Lower leg skin (tissue), 4 donors: Measurements from ENCODE around the gene FCN3. TPM values are rescaled to one million over a fixed set of nuclear protein-coding genes. Genes with fewer than 3 reads are reported as not detected.

Experiments used
- DNase-seq, 2 donors: peaks; one replicate each; pipeline ENCODE4 v3.0.0-alpha.2; 2019; ENCODE audit warnings: low spot score in 2 of 2
- H3K4me3 ChIP-seq: fragments of 200-600 bp; sonication (generic); 2 replicates; pipeline ENCODE4 v1.5.1; 2017; ENCODE audit warnings: mild to moderate bottlenecking, low read depth; ENCODE audit not compliant: poor library complexity, severe bottlenecking
- POLR2A ChIP-seq, 2 donors: fragments of 450-650 bp; IDR thresholded peaks; one replicate each; pipeline ENCODE4 v1.6.1; 2016 to 2017; ENCODE audit warnings: antibody characterized with exemption in 2 of 2, mild to moderate bottlenecking in 1 of 2, moderate library complexity in 1 of 2
- whole genome bisulfite sequencing, 2 donors: methylation state at CpG; one replicate each; pipeline ENCODE4 v1.1.5; 2018; 5-methylcytosine and 5-hydroxymethylcytosine counted together
- intact Hi-C: fragments of 100-400 bp; cut with DNase I; formaldehyde crosslinking; loops from one replicate; pipeline ENCODE4 v1.15.0; 2023; ENCODE audit warnings: low total_unique reads
- total RNA-seq, 4 donors: library from RNA; depleted of rRNA; stranded (reverse); fragments of >200 nt; gene quantifications; one replicate each; pipeline ENCODE4 v1.1.0, GENCODE V29; 2016
- TF ChIP-seq, protein P1 (sequence below), 3 donors: fragments of 450-650 bp; IDR thresholded peaks; one replicate each; pipeline ENCODE4 v1.5.1; 2016; ENCODE audit warnings: antibody characterized with exemption in 3 of 3, mild to moderate bottlenecking in 3 of 3, moderate library complexity in 2 of 3

The FCN3 gene
- total RNA-seq, 4 donors from 2014 or later: 1.0 to 6.5 (median 1.7) TPM; not detected in 1

DNA sequence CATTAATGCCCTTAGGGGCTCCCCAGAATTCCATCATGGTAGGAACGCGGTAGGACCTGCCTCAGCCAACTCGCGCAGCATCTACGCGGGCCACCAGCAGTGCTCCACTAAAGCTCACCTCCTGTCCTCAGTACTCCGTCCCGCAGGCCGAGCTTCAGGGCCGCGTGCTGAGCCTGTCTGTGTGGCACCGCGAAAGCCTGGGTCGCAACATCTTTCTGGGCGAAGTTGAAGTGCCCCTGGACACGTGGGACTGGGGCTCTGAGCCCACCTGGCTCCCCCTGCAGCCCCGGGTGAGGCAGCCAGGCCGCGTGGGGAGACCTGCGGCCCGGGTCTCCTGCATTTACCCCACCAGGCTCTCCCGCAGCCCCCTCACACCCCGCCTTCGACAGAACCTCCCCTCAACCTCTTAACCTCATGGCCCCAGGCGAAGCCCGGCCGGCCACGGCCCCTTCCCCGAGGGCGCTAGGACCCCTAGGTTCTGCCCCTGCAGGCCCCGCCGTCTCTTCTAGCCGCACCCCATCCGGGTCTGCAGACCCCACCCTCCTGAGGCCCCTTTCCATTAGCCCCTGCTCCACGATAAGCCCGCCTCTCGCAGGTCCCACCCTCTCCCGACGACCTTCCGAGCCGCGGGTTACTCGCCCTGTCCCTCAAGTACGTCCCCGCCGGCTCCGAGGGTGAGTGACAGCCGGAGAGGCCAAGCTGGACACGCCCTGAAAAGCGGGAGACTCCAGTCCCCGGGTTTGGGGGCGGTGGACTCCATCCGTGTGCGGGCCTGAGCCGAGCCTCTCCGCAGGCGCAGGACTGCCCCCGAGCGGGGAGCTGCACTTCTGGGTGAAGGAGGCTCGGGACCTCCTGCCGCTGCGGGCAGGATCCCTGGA, 23.7 kb downstream of the FCN3 start:
- DNase-seq: no peak
- intact Hi-C loops: no loop called here
- 49 to 56% methylated on average over 43 to 60 of the region's 62 CpGs for WGBS, 2 donors
- no peak overlapping the region for H3K4me3 ChIP-seq
- TF ChIP-seq, protein P1, sequence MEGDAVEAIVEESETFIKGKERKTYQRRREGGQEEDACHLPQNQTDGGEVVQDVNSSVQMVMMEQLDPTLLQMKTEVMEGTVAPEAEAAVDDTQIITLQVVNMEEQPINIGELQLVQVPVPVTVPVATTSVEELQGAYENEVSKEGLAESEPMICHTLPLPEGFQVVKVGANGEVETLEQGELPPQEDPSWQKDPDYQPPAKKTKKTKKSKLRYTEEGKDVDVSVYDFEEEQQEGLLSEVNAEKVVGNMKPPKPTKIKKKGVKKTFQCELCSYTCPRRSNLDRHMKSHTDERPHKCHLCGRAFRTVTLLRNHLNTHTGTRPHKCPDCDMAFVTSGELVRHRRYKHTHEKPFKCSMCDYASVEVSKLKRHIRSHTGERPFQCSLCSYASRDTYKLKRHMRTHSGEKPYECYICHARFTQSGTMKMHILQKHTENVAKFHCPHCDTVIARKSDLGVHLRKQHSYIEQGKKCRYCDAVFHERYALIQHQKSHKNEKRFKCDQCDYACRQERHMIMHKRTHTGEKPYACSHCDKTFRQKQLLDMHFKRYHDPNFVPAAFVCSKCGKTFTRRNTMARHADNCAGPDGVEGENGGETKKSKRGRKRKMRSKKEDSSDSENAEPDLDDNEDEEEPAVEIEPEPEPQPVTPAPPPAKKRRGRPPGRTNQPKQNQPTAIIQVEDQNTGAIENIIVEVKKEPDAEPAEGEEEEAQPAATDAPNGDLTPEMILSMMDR (IDR thresholded peaks at IDR 0.05): no peak
- no peak for TF ChIP-seq POLR2A (IDR thresholded peaks at IDR 0.05)

DNA sequence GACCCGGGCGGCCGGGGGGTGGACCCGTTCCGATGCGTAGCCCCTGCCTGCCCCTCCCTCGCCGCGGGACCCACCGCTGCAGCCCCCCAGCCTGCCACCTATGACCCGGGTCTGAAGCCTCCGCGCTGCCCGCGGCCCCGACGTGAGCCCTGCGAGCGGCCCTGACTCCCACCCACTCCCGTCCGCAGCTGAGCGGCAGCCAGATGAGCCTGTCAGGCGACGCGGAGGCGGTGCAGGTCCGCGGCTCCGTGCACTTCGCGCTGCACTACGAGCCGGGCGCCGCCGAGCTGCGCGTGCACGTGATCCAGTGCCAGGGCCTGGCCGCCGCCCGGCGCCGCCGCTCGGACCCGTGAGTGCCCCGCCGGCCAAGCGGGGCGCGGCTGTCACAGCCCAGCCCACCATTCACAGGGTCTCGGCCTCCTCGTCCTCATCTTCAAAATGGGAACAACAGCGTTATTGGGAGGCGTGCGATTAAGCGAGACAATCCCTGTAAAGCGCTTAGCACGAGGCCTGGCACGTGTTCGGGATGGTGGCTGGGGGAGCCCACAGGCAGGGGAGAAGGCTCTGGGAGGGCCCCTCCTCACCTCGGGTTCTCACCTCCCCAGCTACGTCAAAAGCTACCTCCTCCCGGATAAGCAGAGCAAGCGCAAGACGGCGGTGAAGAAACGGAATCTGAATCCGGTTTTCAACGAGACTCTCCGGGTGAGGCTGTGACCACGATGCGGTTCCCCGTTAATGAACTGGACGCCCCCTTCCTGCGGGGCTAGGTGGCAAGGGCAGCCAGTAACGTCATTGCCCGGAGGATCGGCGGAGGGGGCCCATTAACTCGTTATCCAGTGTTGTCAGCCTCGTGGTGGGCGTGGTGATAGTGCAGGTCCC, 24.6 kb downstream of the FCN3 start:
- peak in 1 of 2 donors; percentile 92 for DNase-seq
- 25 to 63% methylated on average over 30 to 84 of the region's 84 CpGs for WGBS, 2 donors
- no peak overlapping the region for H3K4me3 ChIP-seq
- intact Hi-C loops: no loop called here
- TF ChIP-seq, protein P1 (IDR thresholded peaks at IDR 0.05): no peak
- TF ChIP-seq POLR2A (IDR thresholded peaks at IDR 0.05): no peak

DNA sequence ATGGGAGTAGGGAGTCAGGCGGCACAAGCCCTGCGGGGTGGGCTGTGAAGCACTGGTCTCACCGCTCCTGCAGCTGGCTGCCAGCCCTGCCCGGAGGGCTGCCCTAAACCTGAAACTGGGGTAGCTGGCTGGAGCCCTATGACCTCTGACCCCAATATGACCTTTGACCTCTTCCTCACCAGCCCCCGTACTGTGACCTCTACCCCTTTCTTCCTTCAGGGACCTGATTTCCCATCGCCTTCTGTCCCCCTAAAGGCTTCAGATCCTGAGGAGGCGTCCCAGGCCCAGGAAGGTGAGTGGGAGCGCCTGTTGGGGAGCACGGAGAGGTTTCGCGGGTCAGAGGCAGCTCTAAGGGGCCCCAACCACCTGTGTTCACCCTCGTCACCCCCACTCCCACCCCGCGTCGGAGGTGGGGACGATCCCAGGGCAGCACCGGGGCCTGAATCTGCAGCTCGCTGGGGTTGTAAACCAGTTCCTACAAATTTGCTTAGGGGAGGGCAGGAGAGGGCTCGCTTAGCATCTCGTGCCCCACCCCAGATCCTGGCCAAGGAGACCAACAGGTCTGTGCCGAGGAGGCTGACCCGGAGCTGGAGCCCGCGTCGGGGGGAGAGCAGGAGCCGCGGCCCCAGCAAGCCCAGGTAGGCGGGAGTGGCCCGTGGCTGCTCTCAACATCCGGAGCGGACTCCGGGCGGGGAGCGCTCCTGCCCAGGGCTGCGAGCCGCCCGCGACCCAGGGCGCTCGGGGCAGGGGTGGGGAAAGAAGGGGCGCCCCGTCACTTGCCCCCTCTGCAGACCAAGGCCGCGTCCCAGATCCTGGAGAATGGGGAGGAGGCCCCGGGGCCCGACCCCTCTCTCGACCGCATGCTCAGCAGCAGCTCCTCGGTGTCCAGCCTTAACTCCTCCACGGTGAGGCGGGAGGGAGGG, 25.5 kb downstream of the FCN3 start:
- H3K4me3 ChIP-seq: no peak overlapping the region
- 20 to 30% methylated on average over 39 to 48 of the region's 51 CpGs for WGBS, 2 donors
- DNase-seq: no peak
- no peak for TF ChIP-seq POLR2A (IDR thresholded peaks at IDR 0.05)
- TF ChIP-seq, protein P1 (IDR thresholded peaks at IDR 0.05): no peak
- intact Hi-C loops: no loop called here

DNA sequence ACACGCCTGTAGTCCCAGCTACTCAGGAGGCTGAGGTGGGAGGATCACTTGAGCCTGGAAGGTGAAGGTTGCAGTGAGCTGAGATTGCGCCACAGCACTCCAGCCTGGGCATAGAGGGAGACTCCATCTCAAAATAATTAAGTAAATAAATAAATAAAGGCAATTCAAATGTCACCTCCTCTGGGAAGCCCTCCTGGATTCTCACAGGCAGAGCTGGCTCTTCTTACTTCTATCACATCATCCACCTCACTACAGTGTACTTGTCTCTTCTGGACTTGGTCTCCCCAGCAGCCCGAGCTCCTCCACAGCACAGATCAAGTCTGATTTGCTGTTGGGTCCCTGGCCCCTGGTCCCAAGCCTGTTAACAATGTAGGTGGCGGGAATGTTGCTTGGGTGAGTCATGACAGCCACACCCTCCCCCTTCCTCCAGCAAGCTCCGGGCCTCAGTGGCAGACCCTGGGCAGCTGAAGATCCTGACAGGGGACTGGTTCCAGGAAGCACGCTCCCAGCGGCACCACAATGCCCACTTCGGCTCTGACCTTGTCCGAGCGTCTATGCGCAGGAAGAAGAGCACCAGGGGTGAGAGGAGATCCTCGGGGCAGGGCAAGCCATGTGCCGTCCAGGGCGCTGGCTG, 27.5 kb downstream of the FCN3 start:
- intact Hi-C loops: no loop called here
- 64 to 74% methylated on average over 12 to 14 of the region's 14 CpGs for WGBS, 2 donors
- H3K4me3 ChIP-seq: no peak overlapping the region
- no peak for TF ChIP-seq POLR2A (IDR thresholded peaks at IDR 0.05)
- TF ChIP-seq, protein P1 (IDR thresholded peaks at IDR 0.05): no peak
- DNase-seq: no peak

DNA sequence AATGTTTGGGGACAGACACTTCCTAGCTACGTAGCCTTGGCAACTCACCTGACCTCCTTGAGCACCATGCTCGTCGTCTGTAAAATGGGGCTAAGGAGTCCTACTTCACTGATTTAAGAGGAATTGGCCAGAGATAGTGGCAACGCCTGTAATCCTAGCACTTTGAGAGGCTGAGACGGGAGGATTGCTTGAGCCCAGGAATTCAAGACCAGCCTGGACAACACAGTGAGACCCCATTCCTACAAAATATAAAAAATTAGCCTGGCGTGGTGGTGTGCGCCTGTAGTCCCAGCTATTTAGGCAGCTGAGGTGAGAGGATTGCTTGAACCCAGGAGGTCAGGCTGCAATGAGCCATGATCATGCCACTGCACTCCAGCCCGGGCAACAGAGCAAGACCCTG, 28.3 kb downstream of the FCN3 start:
- DNase-seq: no peak
- no peak overlapping the region for H3K4me3 ChIP-seq
- TF ChIP-seq POLR2A (IDR thresholded peaks at IDR 0.05): no peak
- 89 to 94% methylated on average over 8 of the region's 8 CpGs for WGBS, 2 donors
- intact Hi-C loops: no loop called here
